Neuron (in vitro differentiated cells): ENCODE results near the gene C1orf198.

Experiments
- H2AFZ ChIP-seq: one replicate; pipeline ENCODE4 v1.6.1; 2013; ENCODE audit warnings: low read depth, mild to moderate bottlenecking, inconsistent platforms, low read length, moderate library complexity
- H3K27me3 ChIP-seq: one replicate; pipeline ENCODE4 v1.6.1; 2013; ENCODE audit warnings: low read length; ENCODE audit not compliant: insufficient read depth
- H3K36me3 ChIP-seq: one replicate; pipeline ENCODE4 v1.6.1; 2013; ENCODE audit warnings: low read length; ENCODE audit not compliant: insufficient read depth
- H3K4me1 ChIP-seq: one replicate; pipeline ENCODE4 v1.6.1; 2013; ENCODE audit warnings: low read length; ENCODE audit not compliant: insufficient read depth
- H3K4me3 ChIP-seq: 2 replicates; pipeline ENCODE4 v1.5.1; 2013; ENCODE audit warnings: mild to moderate bottlenecking, low read length, moderate library complexity
- H3K9me3 ChIP-seq: one replicate; pipeline ENCODE4 v1.6.1; 2013; ENCODE audit warnings: low read length

C1orf198 gene

GRCh38 chr1:230900984-230901383 is 32.7 kb upstream of the C1orf198 start:
- no peaks in the 10 kb centered on the region for H3K36me3 ChIP-seq
- H3K27me3 ChIP-seq: no peaks in the 10 kb centered on the region
- H3K4me1 ChIP-seq: peaks cover 10% of the 10 kb centered on the region
- peaks cover 1% of the 10 kb centered on the region for H3K9me3 ChIP-seq
- no peak overlapping the region for H3K4me3 ChIP-seq
- H2AFZ ChIP-seq: no peak overlapping the region

GRCh38 chr1:230899841-230900251 is 31.5 kb upstream of the C1orf198 start:
- Histone ChIP-seq H3K4me3 (no peak overlapping the region), H2AFZ (no peak overlapping the region), H3K36me3 (no peaks in the 10 kb centered on the region), H3K9me3 (peaks cover 1% of the 10 kb centered on the region), H3K4me1 (peaks cover 6% of the 10 kb centered on the region), H3K27me3 (no peaks in the 10 kb centered on the region)

- peaks cover 6% of the 10 kb centered on the region for H3K4me1 ChIP-seq
Measured at GRCh38 chr1:230898748-230899147, 30.4 kb upstream of the C1orf198 start.

GRCh38 chr1:230898144-230898543 is 29.8 kb upstream of the C1orf198 start:
- no peak overlapping the region for H2AFZ ChIP-seq
- H3K4me3 ChIP-seq: no peak overlapping the region
- no peaks in the 10 kb centered on the region for H3K9me3 ChIP-seq

More at GRCh38 chr1:230898748-230899147, 30.4 kb upstream of the C1orf198 start:
- Histone ChIP-seq H3K9me3 (peaks cover 1% of the 10 kb centered on the region), H2AFZ (no peak overlapping the region), H3K27me3 (no peaks in the 10 kb centered on the region), H3K36me3 (no peaks in the 10 kb centered on the region), H3K4me3 (no peak overlapping the region)

GRCh38 chr1:230896779-230897178 is 28.5 kb upstream of the C1orf198 start:
- H3K4me3 ChIP-seq: no peak overlapping the region
- no peak overlapping the region for H2AFZ ChIP-seq
- no peaks in the 10 kb centered on the region for H3K27me3 ChIP-seq
- H3K4me1 ChIP-seq: peaks cover 6% of the 10 kb centered on the region
- H3K9me3 ChIP-seq: no peaks in the 10 kb centered on the region
- H3K36me3 ChIP-seq: no peaks in the 10 kb centered on the region

More at GRCh38 chr1:230898144-230898543, 29.8 kb upstream of the C1orf198 start:
- Histone ChIP-seq H3K4me1 (peaks cover 6% of the 10 kb centered on the region), H3K27me3 (no peaks in the 10 kb centered on the region), H3K36me3 (no peaks in the 10 kb centered on the region)

GRCh38 chr1:230895452-230895851 is 27.1 kb upstream of the C1orf198 start:
- Histone ChIP-seq H3K9me3 (no peaks in the 10 kb centered on the region), H2AFZ (no peak overlapping the region), H3K36me3 (no peaks in the 10 kb centered on the region), H3K4me1 (peaks cover 6% of the 10 kb centered on the region), H3K27me3 (no peaks in the 10 kb centered on the region), H3K4me3 (no peak overlapping the region)

GRCh38 chr1:230894664-230895063 is 26.3 kb upstream of the C1orf198 start:
- Histone ChIP-seq H3K4me1 (peaks cover under 1% of the 10 kb centered on the region), H3K27me3 (no peaks in the 10 kb centered on the region)

GRCh38 chr1:230894032-230894431 is 25.7 kb upstream of the C1orf198 start:
- H2AFZ ChIP-seq: no peak overlapping the region
- no peaks in the 10 kb centered on the region for H3K4me1 ChIP-seq
- H3K36me3 ChIP-seq: no peaks in the 10 kb centered on the region
- no peaks in the 10 kb centered on the region for H3K27me3 ChIP-seq
- H3K4me3 ChIP-seq: no peak overlapping the region
- H3K9me3 ChIP-seq: no peaks in the 10 kb centered on the region

More at GRCh38 chr1:230894664-230895063, 26.3 kb upstream of the C1orf198 start:
- Histone ChIP-seq H3K9me3 (no peaks in the 10 kb centered on the region), H3K4me3 (no peak overlapping the region), H3K36me3 (no peaks in the 10 kb centered on the region), H2AFZ (no peak overlapping the region)

GRCh38 chr1:230892018-230892491 is 23.7 kb upstream of the C1orf198 start:
- no peaks in the 10 kb centered on the region for H3K4me1 ChIP-seq
- no peak overlapping the region for H2AFZ ChIP-seq
- no peaks in the 10 kb centered on the region for H3K36me3 ChIP-seq
- no peak overlapping the region for H3K4me3 ChIP-seq
- H3K27me3 ChIP-seq: no peaks in the 10 kb centered on the region
- H3K9me3 ChIP-seq: no peaks in the 10 kb centered on the region

GRCh38 chr1:230891413-230891812 is 23.1 kb upstream of the C1orf198 start:
- no peak overlapping the region for H2AFZ ChIP-seq
- no peaks in the 10 kb centered on the region for H3K36me3 ChIP-seq
- no peaks in the 10 kb centered on the region for H3K9me3 ChIP-seq
- no peaks in the 10 kb centered on the region for H3K27me3 ChIP-seq
- no peaks in the 10 kb centered on the region for H3K4me1 ChIP-seq
- no peak overlapping the region for H3K4me3 ChIP-seq

- peaks cover 3% of the 10 kb centered on the region for H3K4me1 ChIP-seq
- no peaks in the 10 kb centered on the region for H3K27me3 ChIP-seq
- H3K4me3 ChIP-seq: no peak overlapping the region
- no peak overlapping the region for H2AFZ ChIP-seq
- H3K36me3 ChIP-seq: no peaks in the 10 kb centered on the region
- peaks cover 9% of the 10 kb centered on the region for H3K9me3 ChIP-seq
Measured at GRCh38 chr1:230884646-230885045, 16.3 kb upstream of the C1orf198 start.

GRCh38 chr1:230883967-230884366 is 15.6 kb upstream of the C1orf198 start:
- Histone ChIP-seq H3K9me3 (peaks cover 9% of the 10 kb centered on the region), H2AFZ (no peak overlapping the region), H3K36me3 (no peaks in the 10 kb centered on the region), H3K27me3 (no peaks in the 10 kb centered on the region), H3K4me1 (peaks cover 7% of the 10 kb centered on the region), H3K4me3 (no peak overlapping the region)

GRCh38 chr1:230879778-230880177 is 11.5 kb upstream of the C1orf198 start:
- Histone ChIP-seq H3K36me3 (peaks cover 6% of the 10 kb centered on the region), H3K4me1 (peaks cover 11% of the 10 kb centered on the region), H2AFZ (no peak overlapping the region), H3K9me3 (peaks cover 4% of the 10 kb centered on the region), H3K27me3 (no peaks in the 10 kb centered on the region), H3K4me3 (no peak overlapping the region)

- Histone ChIP-seq H3K9me3 (peaks cover under 1% of the 10 kb centered on the region), H3K27me3 (no peaks in the 10 kb centered on the region), H3K4me1 (peaks cover 11% of the 10 kb centered on the region), H3K4me3 (no peak overlapping the region), H2AFZ (no peak overlapping the region), H3K36me3 (peaks cover 6% of the 10 kb centered on the region)
Measured at GRCh38 chr1:230878591-230878990, 10.3 kb upstream of the C1orf198 start.
